Measurements from ENCODE around the gene TRIO. TPM values are rescaled to one million over a fixed set of nuclear protein-coding genes. Genes with fewer than 3 reads are reported as not detected.

Gene TRIO
- total RNA-seq, 3 donors from 2014 or later = 4.6 to 6.6 (median 5.7) TPM

- Mint-ChIP-seq H3K27me3 (ENCODE audit: low read depth) (no peaks in the 10 kb centered on the region), H3K4me3 (no peak overlapping the region), H3K4me1 (ENCODE audit: low read depth) (peaks cover 37% of the 10 kb centered on the region), H3K9me3 (no peaks in the 10 kb centered on the region), H3K36me3 (ENCODE audit: insufficient read depth) (no peaks in the 10 kb centered on the region)
- no peak for ATAC-seq
- no peak for DNase-seq
Observed at GRCh38 chr5:14411216-14411615, 268.1 kb downstream of the TRIO start.

GRCh38 chr5:14413331-14413750, 270.2 kb downstream of the TRIO start:
- peak; percentile 61 to 64 for ATAC-seq
- DNase-seq = peak; percentile 49
- Mint-ChIP-seq H3K4me1 (ENCODE audit: low read depth) (peaks cover 45% of the 10 kb centered on the region), H3K36me3 (ENCODE audit: insufficient read depth) (no peaks in the 10 kb centered on the region), H3K9me3 (no peaks in the 10 kb centered on the region), H3K27me3 (ENCODE audit: low read depth) (peaks cover 2% of the 10 kb centered on the region), H3K4me3 (peak overlapping the region; percentile 53)

GRCh38 chr5:14414007-14414406, 270.9 kb downstream of the TRIO start:
- Mint-ChIP-seq H3K9me3 (no peaks in the 10 kb centered on the region), H3K27me3 (ENCODE audit: low read depth) (peaks cover 2% of the 10 kb centered on the region), H3K4me1 (ENCODE audit: low read depth) (peaks cover 48% of the 10 kb centered on the region), H3K4me3 (peak overlapping the region; percentile 53), H3K36me3 (ENCODE audit: insufficient read depth) (no peaks in the 10 kb centered on the region)
- ATAC-seq = no peak
- no peak for DNase-seq

- peaks cover 48% of the 10 kb centered on the region for H3K4me1 Mint-ChIP-seq (ENCODE audit: low read depth)
- H3K4me3 Mint-ChIP-seq = peak overlapping the region; percentile 37
- ATAC-seq (no peak), DNase-seq (no peak)
- H3K36me3 Mint-ChIP-seq (ENCODE audit: insufficient read depth) = no peaks in the 10 kb centered on the region
- peaks cover 2% of the 10 kb centered on the region for H3K27me3 Mint-ChIP-seq (ENCODE audit: low read depth)
- H3K9me3 Mint-ChIP-seq = no peaks in the 10 kb centered on the region
Observed at GRCh38 chr5:14414656-14415023, 271.5 kb downstream of the TRIO start.

GRCh38 chr5:14415024-14415697, 272.0 kb downstream of the TRIO start:
- H3K4me3 Mint-ChIP-seq = peak overlapping the region; percentile 42
- peaks cover 2% of the 10 kb centered on the region for H3K27me3 Mint-ChIP-seq (ENCODE audit: low read depth)
- ATAC-seq (peak; percentile 52 to 56), DNase-seq (no peak)
- H3K36me3 Mint-ChIP-seq (ENCODE audit: insufficient read depth) = no peaks in the 10 kb centered on the region
- H3K9me3 Mint-ChIP-seq = no peaks in the 10 kb centered on the region
- peaks cover 48% of the 10 kb centered on the region for H3K4me1 Mint-ChIP-seq (ENCODE audit: low read depth)

- peaks cover 48% of the 10 kb centered on the region for H3K4me1 Mint-ChIP-seq (ENCODE audit: low read depth)
- peaks cover 2% of the 10 kb centered on the region for H3K27me3 Mint-ChIP-seq (ENCODE audit: low read depth)
- no peaks in the 10 kb centered on the region for H3K36me3 Mint-ChIP-seq (ENCODE audit: insufficient read depth)
- H3K9me3 Mint-ChIP-seq = no peaks in the 10 kb centered on the region
- H3K4me3 Mint-ChIP-seq = no peak overlapping the region
- DNase-seq (no peak), ATAC-seq (peak; percentile 41 to 47)
Observed at GRCh38 chr5:14415698-14416074, 272.5 kb downstream of the TRIO start.

GRCh38 chr5:14416621-14417275, 273.6 kb downstream of the TRIO start:
- DNase-seq (no peak), ATAC-seq (no peak)
- Mint-ChIP-seq H3K27me3 (ENCODE audit: low read depth) (peaks cover 2% of the 10 kb centered on the region), H3K4me1 (ENCODE audit: low read depth) (peaks cover 48% of the 10 kb centered on the region), H3K4me3 (peak overlapping the region; percentile 33), H3K36me3 (ENCODE audit: insufficient read depth) (no peaks in the 10 kb centered on the region), H3K9me3 (no peaks in the 10 kb centered on the region)

GRCh38 chr5:14417276-14417730, 274.2 kb downstream of the TRIO start:
- no peaks in the 10 kb centered on the region for H3K9me3 Mint-ChIP-seq
- no peak for ATAC-seq

GRCh38 chr5:14417792-14418765, 274.9 kb downstream of the TRIO start:
- H3K4me3 Mint-ChIP-seq = no peak overlapping the region
- peaks cover 2% of the 10 kb centered on the region for H3K27me3 Mint-ChIP-seq (ENCODE audit: low read depth)
- peaks cover 42% of the 10 kb centered on the region for H3K4me1 Mint-ChIP-seq (ENCODE audit: low read depth)
- ATAC-seq = no peak
- H3K36me3 Mint-ChIP-seq (ENCODE audit: insufficient read depth) = no peaks in the 10 kb centered on the region
- no peaks in the 10 kb centered on the region for H3K9me3 Mint-ChIP-seq
- DNase-seq = no peak

More at GRCh38 chr5:14417276-14417730, 274.2 kb downstream of the TRIO start:
- Mint-ChIP-seq H3K4me3 (peak overlapping the region; percentile 33), H3K27me3 (ENCODE audit: low read depth) (peaks cover 2% of the 10 kb centered on the region), H3K4me1 (ENCODE audit: low read depth) (peaks cover 48% of the 10 kb centered on the region), H3K36me3 (ENCODE audit: insufficient read depth) (no peaks in the 10 kb centered on the region)
- no peak for DNase-seq

- H3K4me1 Mint-ChIP-seq (ENCODE audit: low read depth) = peaks cover 28% of the 10 kb centered on the region
- peaks cover 2% of the 10 kb centered on the region for H3K27me3 Mint-ChIP-seq (ENCODE audit: low read depth)
- H3K36me3 Mint-ChIP-seq (ENCODE audit: insufficient read depth) = no peaks in the 10 kb centered on the region
- ATAC-seq (no peak), DNase-seq (no peak)
- no peaks in the 10 kb centered on the region for H3K9me3 Mint-ChIP-seq
- no peak overlapping the region for H3K4me3 Mint-ChIP-seq
Observed at GRCh38 chr5:14419686-14420085, 276.5 kb downstream of the TRIO start.

- DNase-seq (no peak), ATAC-seq (no peak)
- no peaks in the 10 kb centered on the region for H3K36me3 Mint-ChIP-seq (ENCODE audit: insufficient read depth)
- no peaks in the 10 kb centered on the region for H3K9me3 Mint-ChIP-seq
- no peak overlapping the region for H3K4me3 Mint-ChIP-seq
- H3K27me3 Mint-ChIP-seq (ENCODE audit: low read depth) = peaks cover 2% of the 10 kb centered on the region
- peaks cover 24% of the 10 kb centered on the region for H3K4me1 Mint-ChIP-seq (ENCODE audit: low read depth)
Observed at GRCh38 chr5:14420101-14420811, 277.1 kb downstream of the TRIO start.

- Mint-ChIP-seq H3K4me3 (no peak overlapping the region), H3K36me3 (ENCODE audit: insufficient read depth) (no peaks in the 10 kb centered on the region), H3K9me3 (no peaks in the 10 kb centered on the region), H3K4me1 (ENCODE audit: low read depth) (peaks cover 12% of the 10 kb centered on the region), H3K27me3 (ENCODE audit: low read depth) (peaks cover 2% of the 10 kb centered on the region)
- no peak for DNase-seq
- no peak for ATAC-seq
Observed at GRCh38 chr5:14421851-14422250, 278.7 kb downstream of the TRIO start.

GRCh38 chr5:14424011-14424685, 281.0 kb downstream of the TRIO start:
- DNase-seq = no peak
- H3K9me3 Mint-ChIP-seq = no peaks in the 10 kb centered on the region
- H3K36me3 Mint-ChIP-seq (ENCODE audit: insufficient read depth) = no peaks in the 10 kb centered on the region
- peaks cover 4% of the 10 kb centered on the region for H3K4me1 Mint-ChIP-seq (ENCODE audit: low read depth)
- ATAC-seq = peak; percentile 78 to 79
- H3K27me3 Mint-ChIP-seq (ENCODE audit: low read depth) = no peaks in the 10 kb centered on the region
- H3K4me3 Mint-ChIP-seq = no peak overlapping the region

Data from activated T-cell treated with anti-CD3 and anti-CD28 coated beads, Interleukin-2, amount 50 U/mL, for 4 hours (primary cell).